HepG2 (cell line): ENCODE data around the gene SPAG9. TPM values are rescaled to one million over a fixed set of nuclear protein-coding genes. Genes with fewer than 3 reads are reported as not detected.

Source experiments
- ATAC-seq: fragments of 200-7000 bp; cut with Tn5 transposase; 3 replicates; pipeline ENCODE4 v1.9.1; 2020; ENCODE audit warnings: mild to moderate bottlenecking, moderate library complexity
- BruUV-seq: library from RNA; stranded (reverse); fragments of 400-500 nt; replicated peaks from 2 replicates; lab custom pipeline; 2021; lab: Mats Ljungman, UMichigan
- CTCF ChIA-PET: fragments of 300-600 bp; formaldehyde crosslinking; extraction: SDS; loops from one replicate; lab custom pipeline; 2021; ENCODE audit warnings: low total read pairs, inconsistent platforms, low intra/inter-chr PET ratio; lab: Yijun Ruan, JAX
- POLR2A ChIA-PET: fragments of 350-600 bp; sonication (Branson Sonifier 250); formaldehyde crosslinking; loops from one replicate; lab custom pipeline; 2020; ENCODE audit warnings: antibody characterized with exemption, inconsistent platforms; lab: Yijun Ruan, JAX
- DNase-seq: peaks from one replicate; pipeline ENCODE4 v3.0.0-alpha.2; 2015; ENCODE audit warnings: low spot score
- FAIRE-seq: peaks from 3 replicates; lab custom pipeline; 2011; peaks lifted over from hg19 to GRCh38; lab: Jason Lieb, UNC
- H2AFZ ChIP-seq: one replicate; pipeline ENCODE4 v1.6.1; 2011; ENCODE audit warnings: low read length, inconsistent platforms
- H3K27ac ChIP-seq: fragments of 300-600 bp; 3 replicates; pipeline ENCODE4 v1.8.0; 2011; ENCODE audit warnings: mixed run types, mild to moderate bottlenecking, mixed read lengths, low read length, inconsistent platforms; ENCODE audit not compliant: insufficient read depth; ENCODE audit errors: extremely low read length
- H3K27me3 ChIP-seq, 2 experiments: fragments of 200-600 bp in 1 of 2; 2 replicates in 1 of 2; 3 replicates in 1 of 2; pipeline versions ENCODE4 v1.6.0 to v1.8.0; 2011; ENCODE audit warnings: low read length in 2 of 2, mild to moderate bottlenecking in 2 of 2, moderate library complexity in 2 of 2, inconsistent platforms in 1 of 2; ENCODE audit not compliant: insufficient read depth in 2 of 2, control insufficient read depth in 1 of 2
- H3K36me3 ChIP-seq, 2 experiments: fragments of 200-600 bp in 1 of 2; replicated peaks in 1 of 2; 2 replicates in 1 of 2; 3 replicates in 1 of 2; pipeline versions ENCODE4 v1.5.1 to v1.8.0; 2011; ENCODE audit warnings: low read length in 2 of 2, inconsistent platforms in 1 of 2; ENCODE audit not compliant: insufficient read depth in 2 of 2, control insufficient read depth in 1 of 2
- H3K4me1 ChIP-seq: 2 replicates; pipeline ENCODE4 v1.5.1; 2012; ENCODE audit warnings: low read length, inconsistent platforms; ENCODE audit not compliant: insufficient read depth
- H3K4me2 ChIP-seq: 2 replicates; pipeline ENCODE4 v1.6.0; 2011; ENCODE audit warnings: low read depth, low read length, inconsistent platforms
- H3K4me3 ChIP-seq, 3 experiments: fragments of 200-600 bp in 1 of 3; sonication (generic), shearing (Covaris generic) in 1 of 3; replicated peaks in 1 of 3; 2 replicates each; pipeline ENCODE4 v1.5.1; 2011 to 2016; ENCODE audit warnings: low read length in 3 of 3, inconsistent platforms in 2 of 3, low read depth in 2 of 3, mild to moderate bottlenecking in 2 of 3, control low read depth in 1 of 3, mixed read lengths in 1 of 3; ENCODE audit not compliant: insufficient read depth in 1 of 3
- H3K79me2 ChIP-seq: one replicate; pipeline ENCODE4 v1.6.1; 2011; ENCODE audit warnings: low read length, inconsistent platforms; ENCODE audit not compliant: insufficient read depth
- H3K9ac ChIP-seq: 2 replicates; pipeline ENCODE4 v1.6.0; 2011; ENCODE audit warnings: mild to moderate bottlenecking, low read depth, low read length, inconsistent platforms; ENCODE audit not compliant: insufficient read depth
- H3K9me3 ChIP-seq: 2 replicates; pipeline ENCODE4 v1.5.1; 2012; ENCODE audit warnings: mild to moderate bottlenecking, low read length
- H4K20me1 ChIP-seq: 2 replicates; pipeline ENCODE4 v1.6.0; 2011; ENCODE audit warnings: inconsistent platforms, mild to moderate bottlenecking, low read length, moderate library complexity; ENCODE audit not compliant: insufficient read depth
- ATF1 ChIP-seq: IDR thresholded peaks from 2 replicates; pipeline ENCODE4 v1.6.1; 2016; ENCODE audit warnings: mild to moderate bottlenecking, control low read depth
- CCDC6 ChIP-seq: sonication (generic); formaldehyde crosslinking; IDR thresholded peaks from 2 replicates; pipeline ENCODE4 v1.8.1; 2022; ENCODE audit warnings: mild to moderate bottlenecking, missing genetic modification reagents, moderate library complexity
- CEBPB ChIP-seq: IDR thresholded peaks from 2 replicates; pipeline ENCODE4 v1.6.1; 2011; ENCODE audit warnings: low read depth, low read length, improper control_type of control experiment, borderline replicate concordance
- CEBPG ChIP-seq: IDR thresholded peaks from 2 replicates; pipeline ENCODE4 v1.6.1; 2016
- GFI1 ChIP-seq: sonication (generic); formaldehyde crosslinking; IDR thresholded peaks from 2 replicates; pipeline ENCODE4 v1.5.0; 2020; ENCODE audit warnings: missing genetic modification reagents, mild to moderate bottlenecking, borderline replicate concordance
- YEATS4 ChIP-seq: sonication (generic); formaldehyde crosslinking; IDR thresholded peaks from 2 replicates; pipeline ENCODE4 v1.4.0; 2020; ENCODE audit warnings: missing genetic modification reagents, borderline replicate concordance
- ZNF598 ChIP-seq: sonication (generic); formaldehyde crosslinking; IDR thresholded peaks from 2 replicates; pipeline ENCODE4 v1.5.1; 2020; ENCODE audit warnings: mild to moderate bottlenecking, missing genetic modification reagents, borderline replicate concordance
- WGBS: methylation state at CpG from one replicate; pipeline ENCODE4 v1.1.6; 2017; ENCODE audit warnings: low lambda C conversion rate; 5-methylcytosine and 5-hydroxymethylcytosine counted together
- in situ Hi-C: cut with HindIII; loops from 2 replicates; pipeline ENCODE4 v1.10.0; 2017; ENCODE audit warnings: low pct_unique_long_range_greater_than_20kb; ENCODE audit not compliant: extremely low pct_ligation_motif_present
- intact Hi-C: fragments of 100-400 bp; cut with micrococcal nuclease; formaldehyde crosslinking; loops from one replicate; pipeline ENCODE4 v1.10.0; 2022; ENCODE audit not compliant: unreplicated experiment
- polyA plus RNA-seq, 8 experiments: library from polyadenylated mRNA; depleted of rRNA in 3 of 8; stranded (reverse) in 7 of 8; unstranded in 1 of 8; fragments of >200 nt; fragmentation: Illumina TruSeq in 4 of 8; extraction: Trizol in 4 of 8; gene quantifications; 2 replicates each; pipeline versions ENCODE4 v1.2.1 to v1.2.3, GENCODE V29; 2011 to 2016; ENCODE audit warnings: low read depth in 4 of 8, missing spikeins in 1 of 8, mixed read lengths in 1 of 8; ENCODE audit not compliant: insufficient read depth in 1 of 8
- total RNA-seq, 5 experiments: library from RNA; depleted of rRNA; stranded (reverse); fragments of >200 nt; fragmentation: Illumina TruSeq; extraction: Trizol; gene quantifications; 2 replicates each; pipeline ENCODE4 v1.2.3, GENCODE V29; 2016; ENCODE audit warnings: low read depth in 1 of 5
- TF ChIP-seq, protein P1 (sequence below): sonication (generic); formaldehyde crosslinking; conservative IDR thresholded peaks from 2 replicates; pipeline ENCODE4 v1.4.0; 2020; ENCODE audit warnings: missing genetic modification reagents

The SPAG9 gene
- total and polyA plus RNA-seq, 2 of the 13 experiments (the other 11 are each of a cell fraction or from before 2014, with no cell fraction given), result 43.2 to 78.6 TPM

DNA sequence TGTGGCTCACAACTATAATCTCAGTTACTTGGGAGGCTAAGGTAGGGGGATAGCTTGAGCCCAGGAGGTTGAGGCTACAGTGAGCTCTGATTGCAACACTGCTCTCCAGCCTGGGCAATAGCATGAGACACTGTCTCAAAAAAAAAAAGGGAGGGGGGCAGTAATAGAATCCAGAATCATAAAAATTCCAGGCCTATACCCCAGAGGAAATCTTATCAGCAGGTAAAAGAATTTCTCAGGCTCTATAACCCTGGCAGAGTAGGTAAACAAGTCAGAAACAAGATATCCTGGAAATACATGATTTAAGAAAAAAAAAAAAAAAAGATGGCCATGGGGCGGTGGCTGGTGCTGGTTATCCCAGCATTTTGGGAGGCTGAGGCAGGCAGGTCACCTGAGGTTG, 12.9 kb downstream of the SPAG9 start:
- H3K9ac ChIP-seq, result no peak overlapping the region
- H3K27me3 ChIP-seq, result no peaks in the 10 kb centered on the region
- intact Hi-C loops (no loop called here), in situ Hi-C loops (no loop called here)
- WGBS, result 85% methylated on average over 1 of the region's 1 CpG
- peaks cover 4 to 8% of the 10 kb centered on the region in 2 experiments; a peak in 4 of 5 replicates for H3K36me3 ChIP-seq
- H4K20me1 ChIP-seq, result peaks cover 27% of the 10 kb centered on the region; the same call in 1 of the 2 replicates
- H3K4me3 ChIP-seq, result no peak overlapping the region
- no peak overlapping the region for H3K4me2 ChIP-seq
- ATAC-seq, result no peak
- CTCF ChIA-PET, result no interaction called here
- DNase-seq, result no peak
- TF ChIP-seq ZNF598 (CRISPR knock-in tag), result no peak
- TF ChIP-seq CEBPB, result peak; percentile 54; the same call in 1 of the 2 replicates
- peak; percentile 41; the same call in 1 of the 2 replicates for TF ChIP-seq CEBPG
- 0 out of 2 replicates have a peak, but pooled peaks have one; percentile 18 for TF ChIP-seq YEATS4 (CRISPR knock-in tag)
- TF ChIP-seq GFI1 (CRISPR knock-in tag), result no peak
- no peak for TF ChIP-seq CCDC6
- no peak for FAIRE-seq
- H3K9me3 ChIP-seq, result no peaks in the 10 kb centered on the region
- no peak overlapping the region for H2AFZ ChIP-seq
- H3K27ac ChIP-seq, result no peak overlapping the region
- peaks cover 87% of the 10 kb centered on the region for H3K79me2 ChIP-seq
- POLR2A ChIA-PET, result no interaction called here
- peaks cover 71% of the 10 kb centered on the region for H3K4me1 ChIP-seq
- no TSS peak for BruUV-seq

DNA sequence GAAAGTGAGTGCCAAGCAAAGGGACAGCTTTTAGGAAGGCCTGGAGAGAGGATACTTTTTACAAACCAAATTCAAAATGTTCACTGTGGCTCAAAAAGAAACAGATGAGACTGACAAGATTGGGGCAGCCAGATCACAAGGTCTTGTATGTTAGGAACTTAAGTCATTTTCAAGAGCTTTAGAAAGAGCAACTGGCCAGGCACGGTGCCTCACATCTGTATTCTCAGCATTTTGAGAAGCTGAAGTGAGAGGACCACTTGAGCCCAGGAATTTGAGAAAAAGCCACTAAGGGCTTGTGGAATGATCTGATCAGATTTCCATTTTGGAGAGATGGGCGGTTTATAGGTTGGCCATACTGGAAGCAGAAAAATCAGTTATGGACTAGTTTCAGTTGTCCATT, 17.2 kb downstream of the SPAG9 start:
- Histone ChIP-seq H3K27ac (peak overlapping the region; percentile 11), H2AFZ (no peak overlapping the region), H3K36me3 (peaks cover 2 to 4% of the 10 kb centered on the region in 2 experiments; a peak in 4 of 5 replicates), H3K4me2 (peak overlapping the region; percentile 40), H4K20me1 (peaks cover 38% of the 10 kb centered on the region; the same call in 1 of the 2 replicates), H3K79me2 (peaks cover 85% of the 10 kb centered on the region), H3K9me3 (no peaks in the 10 kb centered on the region), H3K9ac (no peak overlapping the region), H3K4me1 (peaks cover 70% of the 10 kb centered on the region), H3K4me3 (no peak overlapping the region), H3K27me3 (no peaks in the 10 kb centered on the region)
- intact Hi-C loops (no loop called here), in situ Hi-C loops (no loop called here)
- no peak for FAIRE-seq
- ChIA-PET CTCF (no interaction called here), POLR2A (no interaction called here)
- BruUV-seq, result TSS peak; percentile 20
- DNase-seq, result no peak
- ATAC-seq, result peak; percentile 15; the same call in 1 of the 3 replicates
- TF ChIP-seq, protein P1, sequence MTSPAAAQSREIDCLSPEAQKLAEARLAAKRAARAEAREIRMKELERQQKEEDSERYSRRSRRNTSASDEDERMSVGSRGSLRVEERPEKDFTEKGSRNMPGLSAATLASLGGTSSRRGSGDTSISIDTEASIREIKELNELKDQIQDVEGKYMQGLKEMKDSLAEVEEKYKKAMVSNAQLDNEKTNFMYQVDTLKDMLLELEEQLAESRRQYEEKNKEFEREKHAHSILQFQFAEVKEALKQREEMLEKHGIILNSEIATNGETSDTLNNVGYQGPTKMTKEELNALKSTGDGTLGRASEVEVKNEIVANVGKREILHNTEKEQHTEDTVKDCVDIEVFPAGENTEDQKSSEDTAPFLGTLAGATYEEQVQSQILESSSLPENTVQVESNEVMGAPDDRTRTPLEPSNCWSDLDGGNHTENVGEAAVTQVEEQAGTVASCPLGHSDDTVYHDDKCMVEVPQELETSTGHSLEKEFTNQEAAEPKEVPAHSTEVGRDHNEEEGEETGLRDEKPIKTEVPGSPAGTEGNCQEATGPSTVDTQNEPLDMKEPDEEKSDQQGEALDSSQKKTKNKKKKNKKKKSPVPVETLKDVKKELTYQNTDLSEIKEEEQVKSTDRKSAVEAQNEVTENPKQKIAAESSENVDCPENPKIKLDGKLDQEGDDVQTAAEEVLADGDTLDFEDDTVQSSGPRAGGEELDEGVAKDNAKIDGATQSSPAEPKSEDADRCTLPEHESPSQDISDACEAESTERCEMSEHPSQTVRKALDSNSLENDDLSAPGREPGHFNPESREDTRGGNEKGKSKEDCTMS, result no peak
- 0 out of 2 replicates have a peak, but pooled peaks have one; percentile 23 for TF ChIP-seq ATF1 (CRISPR knock-in tag)
- WGBS, result 84% methylated on average over 2 of the region's 2 CpGs
